A549 (cell line): ENCODE results near the gene HBG2. TPM values are rescaled to one million over a fixed set of nuclear protein-coding genes. Genes with fewer than 3 reads are reported as not detected.

ENCODE experiments used
- ATAC-seq, 2 experiments: fragments of 200-7000 bp in 1 of 2; fragments of >200 bp in 1 of 2; cut with Nextera tagmentation in 1 of 2; cut with Tn5 transposase in 1 of 2; 3 replicates each; pipeline versions ENCODE4 v1.8.0 to v1.9.1; 2018 to 2020; ENCODE audit warnings: mild to moderate bottlenecking in 1 of 2, moderate library complexity in 1 of 2
- CTCF ChIA-PET: fragments of 300-600 bp; sonication (Branson Sonifier 250); formaldehyde crosslinking; extraction: SDS; loops from one replicate; lab custom pipeline; 2021; ENCODE audit warnings: antibody characterized with exemption, inconsistent platforms; lab: Yijun Ruan, JAX
- POLR2A ChIA-PET: fragments of 350-600 bp; formaldehyde crosslinking; extraction: SDS; loops from one replicate; lab custom pipeline; 2021; ENCODE audit warnings: antibody characterized with exemption, inconsistent platforms; lab: Yijun Ruan, JAX
- DNase-seq, 2 experiments: peaks; one replicate each; pipeline versions ENCODE4 v3.0.0 to v3.0.0-alpha.2; 2011 to 2016; ENCODE audit warnings: low read depth in 1 of 2, low spot score in 1 of 2
- FAIRE-seq: peaks from 2 replicates; lab custom pipeline; 2011; peaks lifted over from hg19 to GRCh38; lab: Jason Lieb, UNC
- H3K27ac ChIP-seq, 2 experiments: fragments of >200 bp; sonication (Bioruptor Twin); formaldehyde crosslinking; 3 replicates each; pipeline ENCODE4 v1.5.1; 2016 to 2017
- H3K4me1 ChIP-seq: fragments of >200 bp; sonication (Bioruptor Twin); formaldehyde crosslinking; 3 replicates; pipeline ENCODE4 v1.6.1; 2016
- H3K4me2 ChIP-seq: fragments of >200 bp; sonication (Bioruptor Twin); formaldehyde crosslinking; 3 replicates; pipeline ENCODE4 v1.6.1; 2016
- H3K4me3 ChIP-seq: fragments of >200 bp; sonication (Bioruptor Twin); formaldehyde crosslinking; 3 replicates; pipeline ENCODE4 v1.5.1; 2016
- H3K9me3 ChIP-seq: fragments of >200 bp; sonication (Bioruptor Twin); formaldehyde crosslinking; 3 replicates; pipeline ENCODE4 v1.6.1; 2016
- CBX2 ChIP-seq: fragments of 200-600 bp; sonication (generic); IDR thresholded peaks from 2 replicates; pipeline ENCODE4 v1.6.1; 2016; ENCODE audit warnings: low read depth, mild to moderate bottlenecking, borderline replicate concordance
- CBX8 ChIP-seq: fragments of 200-600 bp; sonication (generic); IDR thresholded peaks from 2 replicates; pipeline ENCODE4 v1.6.1; 2016
- CEBPB ChIP-seq, 2 experiments: fragments of >200 bp in 1 of 2; sonication (Bioruptor Twin) in 1 of 2; formaldehyde crosslinking in 1 of 2; IDR thresholded peaks; 2 replicates each; pipeline ENCODE4 v1.6.1; 2012 to 2016
- E2F6 ChIP-seq: IDR thresholded peaks from 2 replicates; pipeline ENCODE4 v1.6.1; 2012; ENCODE audit warnings: low read depth, borderline replicate concordance
- EHF ChIP-seq: fragments of 250-450 bp; sonication (Bioruptor Pico); IDR thresholded peaks from 2 replicates; pipeline ENCODE4 v1.5.0; 2020; ENCODE audit warnings: mild to moderate bottlenecking
- EHMT2 ChIP-seq: fragments of 200-600 bp; sonication (generic); IDR thresholded peaks from 2 replicates; pipeline ENCODE4 v1.6.1; 2016; ENCODE audit warnings: antibody characterized with exemption, low read depth, mild to moderate bottlenecking, moderate library complexity
- ESRRA ChIP-seq: fragments of 150-350 bp; IDR thresholded peaks from 2 replicates; pipeline ENCODE4 v1.6.1; 2014; ENCODE audit warnings: mild to moderate bottlenecking, low read length, borderline replicate concordance
- FOXS1 ChIP-seq: fragments of 250-450 bp; sonication (Bioruptor Pico); IDR thresholded peaks from 2 replicates; pipeline ENCODE4 v1.5.0; 2020; ENCODE audit warnings: mild to moderate bottlenecking, moderate library complexity
- HES2 ChIP-seq: fragments of >200 bp; sonication (Bioruptor Twin); formaldehyde crosslinking; IDR thresholded peaks from 2 replicates; pipeline ENCODE4 v1.6.1; 2016
- HMGXB4 ChIP-seq: fragments of 250-450 bp; sonication (Bioruptor Pico); IDR thresholded peaks from 2 replicates; pipeline ENCODE4 v1.5.0; 2021; ENCODE audit warnings: mild to moderate bottlenecking, moderate library complexity, borderline replicate concordance
- HOXA7 ChIP-seq: fragments of 250-450 bp; sonication (Bioruptor Pico); IDR thresholded peaks from 2 replicates; pipeline ENCODE4 v1.5.0; 2020; ENCODE audit warnings: mild to moderate bottlenecking, moderate library complexity
- HOXB5 ChIP-seq: fragments of 250-450 bp; sonication (Bioruptor Pico); IDR thresholded peaks from 2 replicates; pipeline ENCODE4 v1.5.0; 2020; ENCODE audit warnings: mild to moderate bottlenecking, moderate library complexity
- KDM1A ChIP-seq: fragments of 200-600 bp; sonication (generic); IDR thresholded peaks from 2 replicates; pipeline ENCODE4 v1.6.1; 2016; ENCODE audit warnings: low read depth, mild to moderate bottlenecking
- MYC ChIP-seq: IDR thresholded peaks from 2 replicates; pipeline ENCODE4 v1.6.1; 2012; ENCODE audit warnings: mild to moderate bottlenecking, inconsistent platforms, low read length, improper control_type of control experiment, borderline replicate concordance
- PBX3 ChIP-seq: IDR thresholded peaks from 2 replicates; pipeline ENCODE4 v1.6.1; 2012
- RARB ChIP-seq: fragments of 250-450 bp; sonication (Bioruptor Pico); IDR thresholded peaks from 2 replicates; pipeline ENCODE4 v1.8.0; 2021; ENCODE audit warnings: mild to moderate bottlenecking, moderate library complexity
- RFX5 ChIP-seq: fragments of 450-650 bp; IDR thresholded peaks from 2 replicates; pipeline ENCODE4 v1.7.1; 2014; ENCODE audit warnings: antibody characterized with exemption, mild to moderate bottlenecking, moderate library complexity
- SMC3 ChIP-seq: fragments of >200 bp; sonication (Bioruptor Twin); formaldehyde crosslinking; IDR thresholded peaks from 3 replicates; pipeline ENCODE4 v1.6.1; 2018; ENCODE audit warnings: inconsistent platforms
- TP53 ChIP-seq: fragments of 250-450 bp; sonication (Bioruptor Pico); IDR thresholded peaks from 2 replicates; pipeline ENCODE4 v1.5.0; 2021; ENCODE audit warnings: mild to moderate bottlenecking, moderate library complexity
- USF2 ChIP-seq: fragments of 450-650 bp; IDR thresholded peaks from 2 replicates; pipeline ENCODE4 v1.6.1; 2014; ENCODE audit warnings: antibody characterized with exemption
- ZC3H11A ChIP-seq: fragments of 450-650 bp; IDR thresholded peaks from 2 replicates; pipeline ENCODE4 v1.6.1; 2014; ENCODE audit warnings: antibody characterized with exemption, mild to moderate bottlenecking
- ZNF302 ChIP-seq: fragments of 250-450 bp; sonication (Bioruptor Pico); IDR thresholded peaks from 2 replicates; pipeline ENCODE4 v1.9.0; 2021; ENCODE audit warnings: inconsistent platforms, mild to moderate bottlenecking, moderate library complexity
- ZSCAN20 ChIP-seq: fragments of 250-450 bp; sonication (Bioruptor Pico); IDR thresholded peaks from 2 replicates; pipeline ENCODE4 v1.8.0; 2022; ENCODE audit warnings: mild to moderate bottlenecking, moderate library complexity
- WGBS: methylation state at CpG from one replicate; pipeline ENCODE4 v1.1.6; 2017; ENCODE audit errors: missing lambda C conversion rate; 5-methylcytosine and 5-hydroxymethylcytosine counted together
- polyA plus RNA-seq, 4 experiments: library from polyadenylated mRNA; depleted of rRNA in 3 of 4; stranded (reverse); fragments of >200 nt; fragmentation: RNase III in 1 of 4; extraction: RNeasy Plus Mini Kit Qiagen cat#74134 plus additional on column Dnase treatment in 1 of 4; gene quantifications; 2 replicates in 3 of 4; 3 replicates in 1 of 4; pipeline ENCODE4 v1.2.3, GENCODE V29; 2011 to 2017

The HBG2 gene
- polyA plus RNA-seq, 2 of the 4 experiments (the other 2 are of a cell fraction): not detected

GRCh38 chr11:5269715-5270147, 15.2 kb upstream of the HBG2 start, which contains the start of gene HBE1:
Gene HBE1 (minus strand): TSS chr11:5269945. CDS start chr11:5269890, 55 bp downstream.
- Histone ChIP-seq H3K27ac (no peak within 1 kb of the TSS), H3K4me1 (no peaks in the 10 kb centered on the region), H3K4me3 (no peak within 1 kb of the TSS), H3K9me3 (no peaks in the 10 kb centered on the region), H3K4me2 (no peak within 1 kb of the TSS)
- ChIA-PET POLR2A (no interaction called here), CTCF (interaction anchor here (1.7 kb wide), 1 partner anchor 10 kb away, joined by 5 read pairs; no protein-coding TSS in a partner anchor)
- DNase-seq (no peak), FAIRE-seq (no peak), ATAC-seq (no peak)
- WGBS: 64% methylated on average over 4 of the region's 4 CpGs
- TF ChIP-seq ESRRA: no peak
- TF ChIP-seq ZC3H11A: no peak
- TF ChIP-seq KDM1A: no peak
- no peak for TF ChIP-seq RFX5
- TF ChIP-seq HMGXB4 (CRISPR knock-in tag): no peak
- no peak for TF ChIP-seq ZSCAN20
- TF ChIP-seq USF2: no peak
- no peak for TF ChIP-seq HOXB5
- no peak for TF ChIP-seq EHF (CRISPR knock-in tag)
- TF ChIP-seq ZNF302 (CRISPR knock-in tag): no peak

GRCh38 chr11:5267033-5267563, 12.5 kb upstream of the HBG2 start:
- Histone ChIP-seq H3K4me1 (no peaks in the 10 kb centered on the region), H3K9me3 (no peaks in the 10 kb centered on the region), H3K4me2 (no peak overlapping the region), H3K4me3 (no peak overlapping the region), H3K27ac (no peak overlapping the region)
- WGBS: 25% methylated on average over 2 of the region's 2 CpGs
- FAIRE-seq: no peak
- ATAC-seq: no peak
- ChIA-PET POLR2A (no interaction called here), CTCF (interaction anchor here (1.2 to 1.6 kb wide), 2 partner anchors 9 to 242 kb away, joined by 3 to 5 read pairs; partner anchors contain the start of gene UBQLN3)
- TF ChIP-seq PBX3 (no peak), CEBPB (IDR thresholded peaks at IDR 0.05) (no peak), RARB (CRISPR knock-in tag) (no peak), MYC (no peak), CBX2 (no peak), HES2 (no peak), EHMT2 (no peak), SMC3 (no peak), E2F6 (no peak), TP53 (CRISPR knock-in tag) (no peak), CBX8 (no peak), USF2 (no peak), HOXA7 (CRISPR knock-in tag) (no peak), FOXS1 (CRISPR knock-in tag) (no peak)
- no peak for DNase-seq
